Body of pancreas (tissue), 4 donors: ENCODE measurements around the gene PLA2G4D. TPM values are rescaled to one million over a fixed set of nuclear protein-coding genes. Genes with fewer than 3 reads are reported as not detected.

Source experiments
- ATAC-seq: fragments of 150-250 bp; one replicate; pipeline ENCODE4 v1.9.1; 2016
- DNase-seq, 4 donors: peaks; one replicate each; pipeline ENCODE4 v3.0.0-alpha.2; 2019
- H3K27ac ChIP-seq, 4 donors: fragments of 200-600 bp; sonication (generic); 1 replicate in 3 of 4; 2 replicates in 1 of 4; pipeline versions ENCODE4 v1.5.1 to v1.6.1; 2016 to 2019; ENCODE audit warnings: mild to moderate bottlenecking in 1 of 4, mixed read lengths in 1 of 4, moderate library complexity in 1 of 4
- H3K27me3 ChIP-seq, 2 donors: fragments of 200-600 bp; sonication (generic); one replicate each; pipeline ENCODE4 v1.6.0; 2016; ENCODE audit warnings: mild to moderate bottlenecking in 1 of 2
- H3K36me3 ChIP-seq, 2 donors: fragments of 200-600 bp; sonication (generic); replicated peaks in 1 of 2; 2 replicates each; pipeline ENCODE4 v1.5.1; 2016; ENCODE audit warnings: low read depth in 2 of 2; ENCODE audit not compliant: insufficient read depth in 1 of 2
- H3K4me1 ChIP-seq: fragments of 200-600 bp; sonication (generic); one replicate; pipeline ENCODE4 v1.6.0; 2016
- H3K4me3 ChIP-seq, 2 donors: fragments of 200-600 bp; sonication (generic); 1 replicate in 1 of 2; 2 replicates in 1 of 2; pipeline ENCODE4 v1.5.1; 2016 to 2019
- H3K9me3 ChIP-seq, 3 donors: fragments of 200-600 bp; sonication (generic); 1 replicate in 2 of 3; 2 replicates in 1 of 3; pipeline ENCODE4 v1.5.1; 2016
- CTCF ChIP-seq, 7 experiments: fragments of 450-650 bp in 4 of 7; fragments of 200-600 bp in 3 of 7; sonication (generic) in 3 of 7; IDR thresholded peaks; one replicate each; pipeline ENCODE4 v1.5.1; 2016 to 2019; ENCODE audit warnings: antibody characterized with exemption in 7 of 7
- POLR2A ChIP-seq, 3 donors: fragments of 450-650 bp; IDR thresholded peaks; one replicate each; pipeline ENCODE4 v1.6.1; 2016; ENCODE audit warnings: antibody characterized with exemption in 3 of 3, mild to moderate bottlenecking in 2 of 3
- WGBS, 2 donors: methylation state at CpG; one replicate each; pipeline ENCODE4 v1.1.5; 2017; 5-methylcytosine and 5-hydroxymethylcytosine counted together
- intact Hi-C: fragments of 100-400 bp; cut with DNase I; formaldehyde crosslinking; loops from one replicate; pipeline ENCODE4 v1.15.1; 2023
- total RNA-seq, 2 donors: library from RNA; depleted of rRNA; stranded (reverse); fragments of >200 nt; gene quantifications; one replicate each; pipeline ENCODE4 v1.1.0, GENCODE V29; 2016

Gene PLA2G4D
- total RNA-seq, 2 donors from 2014 or later: not detected

GRCh38 chr15:42071717-42072116 is 22.6 kb downstream of the PLA2G4D start:
- no peak overlapping the region for H3K4me3 ChIP-seq
- intact Hi-C loops: no loop called here

GRCh38 chr15:42070976-42071350 is 23.4 kb downstream of the PLA2G4D start:
- H3K27me3 ChIP-seq: no peaks in the 10 kb centered on the region
- peaks cover 6% of the 10 kb centered on the region for H3K4me1 ChIP-seq
- no peak for TF ChIP-seq CTCF (IDR thresholded peaks at IDR 0.05)
- TF ChIP-seq POLR2A (IDR thresholded peaks at IDR 0.05): no peak
- H3K27ac ChIP-seq: no peak overlapping the region
- DNase-seq (no peak), ATAC-seq (no peak)
- H3K4me3 ChIP-seq: no peak overlapping the region
- H3K9me3 ChIP-seq: no peaks in the 10 kb centered on the region
- intact Hi-C loops: no loop called here
- WGBS, 2 donors: 41 to 77% methylated on average over 7 to 9 of the region's 9 CpGs
- H3K36me3 ChIP-seq: no peaks in the 10 kb centered on the region

More at GRCh38 chr15:42071717-42072116, 22.6 kb downstream of the PLA2G4D start:
- Histone ChIP-seq H3K27ac (no peak overlapping the region), H3K4me1 (peaks cover 1% of the 10 kb centered on the region), H3K9me3 (no peaks in the 10 kb centered on the region), H3K27me3 (no peaks in the 10 kb centered on the region), H3K36me3 (no peaks in the 10 kb centered on the region)
- ATAC-seq: no peak
- 83 to 90% methylated on average over 8 to 10 of the region's 10 CpGs for WGBS, 2 donors
- TF ChIP-seq POLR2A (IDR thresholded peaks at IDR 0.05) (no peak), CTCF (IDR thresholded peaks at IDR 0.05) (no peak)
- no peak for DNase-seq

- intact Hi-C loops: no loop called here
- Histone ChIP-seq H3K4me3 (no peak overlapping the region), H3K4me1 (peaks cover 6% of the 10 kb centered on the region), H3K9me3 (no peaks in the 10 kb centered on the region), H3K36me3 (no peaks in the 10 kb centered on the region), H3K27ac (no peak overlapping the region), H3K27me3 (no peaks in the 10 kb centered on the region)
- no peak for TF ChIP-seq POLR2A (IDR thresholded peaks at IDR 0.05)
- TF ChIP-seq CTCF (IDR thresholded peaks at IDR 0.05): no peak
- WGBS, 2 donors: 83 to 89% methylated on average over 14 to 16 of the region's 16 CpGs
- no peak for DNase-seq
- ATAC-seq: no peak
Observed at GRCh38 chr15:42070279-42070975, 23.9 kb downstream of the PLA2G4D start.

GRCh38 chr15:42069496-42070278 is 24.7 kb downstream of the PLA2G4D start:
- DNase-seq: no peak
- H3K9me3 ChIP-seq: no peaks in the 10 kb centered on the region
- H3K36me3 ChIP-seq: no peaks in the 10 kb centered on the region
- no peak for TF ChIP-seq CTCF (IDR thresholded peaks at IDR 0.05)
- TF ChIP-seq POLR2A (IDR thresholded peaks at IDR 0.05): no peak
- intact Hi-C loops: loop anchor here (5.0 kb wide), 1 partner anchor 68 kb away; no protein-coding TSS in a partner anchor
- H3K27ac ChIP-seq: no peak overlapping the region
- no peak for ATAC-seq
- H3K4me3 ChIP-seq: no peak overlapping the region
- H3K4me1 ChIP-seq: peaks cover 6% of the 10 kb centered on the region
- H3K27me3 ChIP-seq: no peaks in the 10 kb centered on the region
- WGBS, 2 donors: 65 to 80% methylated on average over 5 to 16 of the region's 17 CpGs
